HG02678 (cell line): ENCODE results near the gene CCPG1.
"Not testable (repeated sequence)": the region's sequence is repeated elsewhere in the genome, so short reads cannot be mapped to it uniquely, and the experiment has no call there.

ENCODE experiments used
- ATAC-seq: cut with Tn5 transposase; IDR thresholded peaks from one replicate; pipeline ENCODE4 v1.9.1; 2021; ENCODE audit warnings: mild to moderate bottlenecking, moderate library complexity; ENCODE audit not compliant: unreplicated experiment

CCPG1 gene

GRCh38 chr15:55408012-55408928 is at the start of gene CCPG1, which contains the start of gene PIERCE2:
TSS of gene CCPG1 (minus strand) at chr15:55408359. CDS start at chr15:55389424, 18,935 bp downstream.
TSS of gene PIERCE2 (plus strand) at chr15:55408495. CDS start at chr15:55408769, 274 bp downstream.
- ATAC-seq: peak; percentile 92

- ATAC-seq: no peak
These were observed 49.4 kb upstream of the CCPG1 start for GRCh38 chr15:55457401-55458022.

GRCh38 chr15:55447030-55447394 is 38.9 kb upstream of the CCPG1 start:
- not testable (repeated sequence) for ATAC-seq

- not testable (repeated sequence) for ATAC-seq
These were observed 38.3 kb upstream of the CCPG1 start for GRCh38 chr15:55446379-55447029.

- not testable (repeated sequence) for ATAC-seq
These were observed 37.8 kb upstream of the CCPG1 start for GRCh38 chr15:55445936-55446335.

- not testable (repeated sequence) for ATAC-seq
These were observed 35.0 kb upstream of the CCPG1 start for GRCh38 chr15:55443141-55443540.

- ATAC-seq: no peak
These were observed 27.0 kb upstream of the CCPG1 start for GRCh38 chr15:55434989-55435825.

- no peak for ATAC-seq
These were observed 13.9 kb upstream of the CCPG1 start for GRCh38 chr15:55422089-55422488.

- ATAC-seq: no peak
These were observed 12.2 kb upstream of the CCPG1 start for GRCh38 chr15:55420171-55420866.

GRCh38 chr15:55417678-55418077 is 9.5 kb upstream of the CCPG1 start:
- ATAC-seq: not testable (repeated sequence)

- not testable (repeated sequence) for ATAC-seq
These were observed 817 bp upstream of the CCPG1 start for GRCh38 chr15:55408976-55409375.

GRCh38 chr15:55407498-55408011 is 604 bp downstream of the CCPG1 start:
- peak; percentile 0 for ATAC-seq

- no peak for ATAC-seq
These were observed 4.6 kb downstream of the CCPG1 start for GRCh38 chr15:55403531-55403930.

GRCh38 chr15:55402707-55403106 is 5.5 kb downstream of the CCPG1 start:
- ATAC-seq: peak; percentile 36

- ATAC-seq: no peak
These were observed 6.3 kb downstream of the CCPG1 start for GRCh38 chr15:55401786-55402246.

- not testable (repeated sequence) for ATAC-seq
These were observed 8.1 kb downstream of the CCPG1 start for GRCh38 chr15:55400050-55400449.

GRCh38 chr15:55398243-55398642 is 9.9 kb downstream of the CCPG1 start:
- no peak for ATAC-seq

- no peak for ATAC-seq
These were observed 13.5 kb downstream of the CCPG1 start for GRCh38 chr15:55394694-55395093.

GRCh38 chr15:55389264-55389607 is 18.9 kb downstream of the CCPG1 start:
- ATAC-seq: no peak

- ATAC-seq: no peak
These were observed 21.1 kb downstream of the CCPG1 start for GRCh38 chr15:55387027-55387426.
